ENCODE data around the gene CD276. TPM values are rescaled to one million over a fixed set of nuclear protein-coding genes. Genes with fewer than 3 reads are reported as not detected.

CD276 gene
- total and polyA plus RNA-seq, 12 donors = 53.4 to 147 (median 84.1) TPM

DNA sequence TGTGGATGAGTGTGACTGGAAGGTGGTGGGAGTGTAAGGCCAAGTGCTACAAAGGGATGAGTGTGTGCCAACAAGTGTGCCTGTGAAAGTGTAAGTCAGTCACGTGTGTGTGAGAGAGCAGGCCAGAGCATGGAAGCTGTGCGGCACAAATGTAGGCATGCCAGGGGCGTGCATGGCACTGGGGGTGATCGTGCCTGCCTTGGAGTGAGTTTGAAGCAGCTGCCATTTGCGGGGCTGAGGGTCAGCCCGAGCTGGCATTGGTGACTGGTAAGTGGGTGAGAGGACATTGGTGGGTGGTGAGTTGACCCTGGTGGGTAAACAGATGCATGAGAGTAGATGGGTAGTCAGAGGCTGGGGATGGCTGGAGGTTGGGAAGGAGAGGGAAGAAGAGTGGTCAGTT, 24.5 kb downstream of the CD276 start:
- H3K4me3 ChIP-seq = no peak overlapping the region
- DNase-seq = no peak
- TF ChIP-seq, protein P1, sequence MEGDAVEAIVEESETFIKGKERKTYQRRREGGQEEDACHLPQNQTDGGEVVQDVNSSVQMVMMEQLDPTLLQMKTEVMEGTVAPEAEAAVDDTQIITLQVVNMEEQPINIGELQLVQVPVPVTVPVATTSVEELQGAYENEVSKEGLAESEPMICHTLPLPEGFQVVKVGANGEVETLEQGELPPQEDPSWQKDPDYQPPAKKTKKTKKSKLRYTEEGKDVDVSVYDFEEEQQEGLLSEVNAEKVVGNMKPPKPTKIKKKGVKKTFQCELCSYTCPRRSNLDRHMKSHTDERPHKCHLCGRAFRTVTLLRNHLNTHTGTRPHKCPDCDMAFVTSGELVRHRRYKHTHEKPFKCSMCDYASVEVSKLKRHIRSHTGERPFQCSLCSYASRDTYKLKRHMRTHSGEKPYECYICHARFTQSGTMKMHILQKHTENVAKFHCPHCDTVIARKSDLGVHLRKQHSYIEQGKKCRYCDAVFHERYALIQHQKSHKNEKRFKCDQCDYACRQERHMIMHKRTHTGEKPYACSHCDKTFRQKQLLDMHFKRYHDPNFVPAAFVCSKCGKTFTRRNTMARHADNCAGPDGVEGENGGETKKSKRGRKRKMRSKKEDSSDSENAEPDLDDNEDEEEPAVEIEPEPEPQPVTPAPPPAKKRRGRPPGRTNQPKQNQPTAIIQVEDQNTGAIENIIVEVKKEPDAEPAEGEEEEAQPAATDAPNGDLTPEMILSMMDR (IDR thresholded peaks at IDR 0.05) = no peak
- TF ChIP-seq POLR2A (IDR thresholded peaks at IDR 0.05) = no peak
- H3K4me1 ChIP-seq (replicated peaks in 1 of 2) = peaks cover 5 to 9% of the 10 kb centered on the region in 2 donors
- H3K36me3 ChIP-seq (replicated peaks in 1 of 2) = peaks cover 0 to 83% of the 10 kb centered on the region in 2 donors
- H3K9me3 ChIP-seq (replicated peaks in 1 of 3) = no peaks in the 10 kb centered on the region
- H3K27ac ChIP-seq = no peak overlapping the region
- intact Hi-C loops (cut with DNase I) = loop anchor here (10.0 kb wide), 3 partner anchors 74 to 404 kb away; partner anchors contain the start of gene NPTN (in 1 of the 2)
- WGBS, 4 donors = 92 to 97% (median 95%) methylated on average over 6 of the region's 6 CpGs
- H3K27me3 ChIP-seq = no peaks in the 10 kb centered on the region

DNA sequence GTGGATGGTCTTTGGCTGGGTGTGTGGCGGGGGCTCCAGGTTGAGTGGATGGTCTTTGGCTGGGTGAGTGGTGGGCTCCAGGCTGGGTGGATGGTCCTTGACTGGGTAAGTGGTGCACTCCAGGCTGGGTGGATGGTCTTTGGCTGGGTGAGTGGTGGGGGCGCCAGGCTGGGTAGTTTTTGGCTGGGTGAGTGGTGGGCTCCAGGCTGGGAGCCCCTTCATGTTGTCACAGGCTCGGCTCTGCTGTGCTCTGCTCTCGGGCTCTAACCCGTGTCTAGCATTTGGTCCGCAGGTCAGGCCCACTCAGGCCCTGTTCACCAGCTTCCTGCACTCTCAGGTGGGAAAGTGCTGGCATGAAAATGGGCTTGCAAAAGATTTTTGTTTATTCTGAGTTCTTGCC, 25.1 kb downstream of the CD276 start:
- H3K36me3 ChIP-seq (replicated peaks in 1 of 2) = peaks cover 0 to 82% of the 10 kb centered on the region in 2 donors
- H3K4me3 ChIP-seq = no peak overlapping the region
- H3K27ac ChIP-seq = no peak overlapping the region
- H3K27me3 ChIP-seq = no peaks in the 10 kb centered on the region
- WGBS, 4 donors = 85 to 98% (median 96%) methylated on average over 6 of the region's 6 CpGs
- DNase-seq = no peak
- no peaks in the 10 kb centered on the region for H3K9me3 ChIP-seq (replicated peaks in 1 of 3)
- no peak for TF ChIP-seq POLR2A (IDR thresholded peaks at IDR 0.05)
- TF ChIP-seq, protein P1 (IDR thresholded peaks at IDR 0.05) = no peak
- intact Hi-C loops (cut with DNase I) = loop anchor here (10.0 kb wide), 3 partner anchors 74 to 404 kb away; partner anchors contain the start of gene NPTN (in 1 of the 2)
- peaks cover 5 to 9% of the 10 kb centered on the region in 2 donors for H3K4me1 ChIP-seq (replicated peaks in 1 of 2)

DNA sequence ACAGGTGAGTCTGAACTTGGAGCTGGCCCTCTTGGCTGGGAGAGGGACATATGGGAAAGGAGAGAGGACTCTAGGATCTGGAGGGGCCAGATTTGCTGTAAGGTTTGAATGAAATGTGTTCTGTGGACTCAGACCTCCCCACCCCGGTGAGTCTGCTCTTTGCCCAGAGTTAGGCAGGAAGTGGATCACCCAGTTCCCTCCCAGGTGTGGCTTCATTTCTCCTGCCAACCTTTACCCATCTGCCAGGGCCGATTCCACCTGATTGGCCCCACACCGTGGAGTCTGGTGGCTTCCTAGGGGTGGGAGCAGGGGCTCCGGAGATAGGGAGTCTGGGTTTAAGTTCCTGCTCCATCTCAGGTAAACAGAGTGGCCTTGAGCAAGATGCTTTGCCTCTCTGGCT, 25.5 kb downstream of the CD276 start:
- peaks cover 5 to 9% of the 10 kb centered on the region in 2 donors for H3K4me1 ChIP-seq (replicated peaks in 1 of 2)
- no peak for TF ChIP-seq POLR2A (IDR thresholded peaks at IDR 0.05)
- TF ChIP-seq, protein P1 (IDR thresholded peaks at IDR 0.05) = no peak
- H3K36me3 ChIP-seq (replicated peaks in 1 of 2) = peaks cover 0 to 78% of the 10 kb centered on the region in 2 donors
- no peak for DNase-seq
- no peak overlapping the region for H3K27ac ChIP-seq
- WGBS, 4 donors = 74 to 91% (median 85%) methylated on average over 4 of the region's 4 CpGs
- no peaks in the 10 kb centered on the region for H3K27me3 ChIP-seq
- intact Hi-C loops (cut with DNase I) = loop anchor here (10.0 kb wide), 3 partner anchors 75 to 405 kb away; partner anchors contain the start of gene NPTN (in 1 of the 2)
- H3K9me3 ChIP-seq (replicated peaks in 1 of 3) = no peaks in the 10 kb centered on the region
- H3K4me3 ChIP-seq = no peak overlapping the region

DNA sequence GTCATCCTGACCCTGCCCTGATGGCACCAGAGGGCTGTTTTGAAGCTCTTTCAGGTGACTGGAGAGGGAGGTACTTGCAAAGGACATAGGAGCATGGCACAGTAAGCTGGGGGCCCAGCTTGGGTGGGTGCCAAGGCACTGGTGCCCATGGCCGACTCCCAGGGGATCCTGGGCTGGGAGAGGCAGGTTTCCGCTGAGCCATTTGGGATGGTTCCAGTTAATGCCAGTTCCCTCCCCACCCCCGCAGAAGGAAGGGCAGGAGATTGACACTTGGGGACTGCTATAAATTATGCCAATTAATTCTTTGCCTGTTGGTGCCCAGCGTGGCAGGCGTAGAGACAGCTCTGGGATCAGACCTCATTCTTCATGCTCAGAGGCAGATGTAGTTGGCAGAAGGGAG, 26.1 kb downstream of the CD276 start:
- intact Hi-C loops (cut with DNase I) = no loop called here
- peaks cover under 1 to 4% of the 10 kb centered on the region in 2 donors for H3K4me1 ChIP-seq (replicated peaks in 1 of 2)
- WGBS, 4 donors = 71 to 93% (median 76%) methylated on average over 5 of the region's 5 CpGs
- no peak overlapping the region for H3K4me3 ChIP-seq
- no peaks in the 10 kb centered on the region for H3K9me3 ChIP-seq (replicated peaks in 1 of 3)
- no peaks in the 10 kb centered on the region for H3K27me3 ChIP-seq
- H3K27ac ChIP-seq = no peak overlapping the region
- no peak for DNase-seq
- peaks cover 0 to 72% of the 10 kb centered on the region in 2 donors for H3K36me3 ChIP-seq (replicated peaks in 1 of 2)
- TF ChIP-seq, protein P1 (IDR thresholded peaks at IDR 0.05) = no peak
- TF ChIP-seq POLR2A (IDR thresholded peaks at IDR 0.05) = no peak
